Measurements from ENCODE around the gene STK16. TPM values are rescaled to one million over a fixed set of nuclear protein-coding genes. Genes with fewer than 3 reads are reported as not detected.
A peak's percentile ranks its signal among the peaks of the same experiment; 100 is the strongest.

Gene STK16
- total and polyA plus RNA-seq, 2 of the 13 experiments (the other 11 are each of a cell fraction or from before 2014, with no cell fraction given), result 28.0 to 50.9 TPM

GRCh38 chr2:219207134-219207883 is 38.0 kb upstream of the STK16 start (continued):
- peak; percentile 24; the same call in 1 of the 2 replicates for TF ChIP-seq ZBTB4 (CRISPR knock-in tag; IDR thresholded peaks at IDR 0.05; ENCODE audit: borderline replicate concordance)
- TF ChIP-seq ZNF160 (CRISPR knock-in tag; IDR thresholded peaks at IDR 0.05), result no peak
- no peak for TF ChIP-seq HNRNPL (IDR thresholded peaks at IDR 0.05; ENCODE audit: low read depth, low read length)
- TF ChIP-seq ZBTB3 (CRISPR knock-in tag; IDR thresholded peaks at IDR 0.05; ENCODE audit: borderline replicate concordance, low read depth), result 0 out of 2 replicates have a peak, but pooled peaks have one; percentile 20
- TF ChIP-seq ZNF343 (CRISPR knock-in tag; IDR thresholded peaks at IDR 0.05), result peak; percentile 15; the same call in 1 of the 2 replicates
- TF ChIP-seq CBX2 (IDR thresholded peaks at IDR 0.05; ENCODE audit: low read depth, low read length), result no peak
- no peak for TF ChIP-seq CBX2 (CRISPR knock-in tag; IDR thresholded peaks at IDR 0.05; ENCODE audit: low read depth)
- TF ChIP-seq, protein P1, sequence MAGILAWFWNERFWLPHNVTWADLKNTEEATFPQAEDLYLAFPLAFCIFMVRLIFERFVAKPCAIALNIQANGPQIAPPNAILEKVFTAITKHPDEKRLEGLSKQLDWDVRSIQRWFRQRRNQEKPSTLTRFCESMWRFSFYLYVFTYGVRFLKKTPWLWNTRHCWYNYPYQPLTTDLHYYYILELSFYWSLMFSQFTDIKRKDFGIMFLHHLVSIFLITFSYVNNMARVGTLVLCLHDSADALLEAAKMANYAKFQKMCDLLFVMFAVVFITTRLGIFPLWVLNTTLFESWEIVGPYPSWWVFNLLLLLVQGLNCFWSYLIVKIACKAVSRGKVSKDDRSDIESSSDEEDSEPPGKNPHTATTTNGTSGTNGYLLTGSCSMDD (CRISPR knock-in tag; IDR thresholded peaks at IDR 0.05), result no peak
- 0 out of 2 replicates have a peak, but pooled peaks have one; percentile 75 for TF ChIP-seq SNAI1 (CRISPR knock-in tag; IDR thresholded peaks at IDR 0.05; ENCODE audit: borderline replicate concordance)
- no peak for TF ChIP-seq KDM1A (CRISPR knock-in tag; IDR thresholded peaks at IDR 0.05)
- no peak; the same call in none of the 2 replicates for TF ChIP-seq ZNF784 (CRISPR knock-in tag; IDR thresholded peaks at IDR 0.05; ENCODE audit: borderline replicate concordance)
- no peak for TF ChIP-seq ZNF383 (CRISPR knock-in tag; IDR thresholded peaks at IDR 0.05; ENCODE audit: borderline replicate concordance)
- no peak for TF ChIP-seq NCOA1 (CRISPR knock-in tag; IDR thresholded peaks at IDR 0.05)
- no peak for TF ChIP-seq TCF12 (IDR thresholded peaks at IDR 0.05)
- no peak for TF ChIP-seq TCF12 (CRISPR knock-in tag; IDR thresholded peaks at IDR 0.05)
- TF ChIP-seq, protein P2, sequence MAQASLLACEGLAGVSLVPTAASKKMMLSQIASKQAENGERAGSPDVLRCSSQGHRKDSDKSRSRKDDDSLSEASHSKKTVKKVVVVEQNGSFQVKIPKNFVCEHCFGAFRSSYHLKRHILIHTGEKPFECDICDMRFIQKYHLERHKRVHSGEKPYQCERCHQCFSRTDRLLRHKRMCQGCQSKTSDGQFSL (CRISPR knock-in tag; IDR thresholded peaks at IDR 0.05), result peak; percentile 84; the same call in 1 of the 2 replicates
- TF ChIP-seq PLRG1 (conservative IDR thresholded peaks at IDR 0.05), result no peak
- 0 out of 2 replicates have a peak, but pooled peaks have one; percentile 4 for TF ChIP-seq SP5 (CRISPR knock-in tag; IDR thresholded peaks at IDR 0.05; ENCODE audit: borderline replicate concordance, low read depth)
- no peak for TF ChIP-seq SPEN (CRISPR knock-in tag; IDR thresholded peaks at IDR 0.05; ENCODE audit: low read depth)
- peak; percentile 53; the same call in 1 of the 2 replicates for TF ChIP-seq ZNF768 (CRISPR knock-in tag; IDR thresholded peaks at IDR 0.05)
- no peak for TF ChIP-seq ZNF292 (CRISPR knock-in tag; IDR thresholded peaks at IDR 0.05; ENCODE audit: borderline replicate concordance, low read depth)
- TF ChIP-seq, protein P3, sequence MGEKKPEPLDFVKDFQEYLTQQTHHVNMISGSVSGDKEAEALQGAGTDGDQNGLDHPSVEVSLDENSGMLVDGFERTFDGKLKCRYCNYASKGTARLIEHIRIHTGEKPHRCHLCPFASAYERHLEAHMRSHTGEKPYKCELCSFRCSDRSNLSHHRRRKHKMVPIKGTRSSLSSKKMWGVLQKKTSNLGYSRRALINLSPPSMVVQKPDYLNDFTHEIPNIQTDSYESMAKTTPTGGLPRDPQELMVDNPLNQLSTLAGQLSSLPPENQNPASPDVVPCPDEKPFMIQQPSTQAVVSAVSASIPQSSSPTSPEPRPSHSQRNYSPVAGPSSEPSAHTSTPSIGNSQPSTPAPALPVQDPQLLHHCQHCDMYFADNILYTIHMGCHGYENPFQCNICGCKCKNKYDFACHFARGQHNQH (CRISPR knock-in tag; IDR thresholded peaks at IDR 0.05), result no peak; the same call in 1 of the 2 replicates
